ENCODE results near the gene DYNLT1. TPM values are rescaled to one million over a fixed set of nuclear protein-coding genes. Genes with fewer than 3 reads are reported as not detected.

DYNLT1 gene
- total and polyA plus RNA-seq, 9 of the 15 experiments (the other 6 are each of a cell fraction or from before 2014, with no cell fraction given) = 42.2 to 583 (median 127) TPM

GRCh38 chr6:158686311-158686710 lies 41.8 kb upstream of the DYNLT1 start (continued):
- TF ChIP-seq, protein P1, sequence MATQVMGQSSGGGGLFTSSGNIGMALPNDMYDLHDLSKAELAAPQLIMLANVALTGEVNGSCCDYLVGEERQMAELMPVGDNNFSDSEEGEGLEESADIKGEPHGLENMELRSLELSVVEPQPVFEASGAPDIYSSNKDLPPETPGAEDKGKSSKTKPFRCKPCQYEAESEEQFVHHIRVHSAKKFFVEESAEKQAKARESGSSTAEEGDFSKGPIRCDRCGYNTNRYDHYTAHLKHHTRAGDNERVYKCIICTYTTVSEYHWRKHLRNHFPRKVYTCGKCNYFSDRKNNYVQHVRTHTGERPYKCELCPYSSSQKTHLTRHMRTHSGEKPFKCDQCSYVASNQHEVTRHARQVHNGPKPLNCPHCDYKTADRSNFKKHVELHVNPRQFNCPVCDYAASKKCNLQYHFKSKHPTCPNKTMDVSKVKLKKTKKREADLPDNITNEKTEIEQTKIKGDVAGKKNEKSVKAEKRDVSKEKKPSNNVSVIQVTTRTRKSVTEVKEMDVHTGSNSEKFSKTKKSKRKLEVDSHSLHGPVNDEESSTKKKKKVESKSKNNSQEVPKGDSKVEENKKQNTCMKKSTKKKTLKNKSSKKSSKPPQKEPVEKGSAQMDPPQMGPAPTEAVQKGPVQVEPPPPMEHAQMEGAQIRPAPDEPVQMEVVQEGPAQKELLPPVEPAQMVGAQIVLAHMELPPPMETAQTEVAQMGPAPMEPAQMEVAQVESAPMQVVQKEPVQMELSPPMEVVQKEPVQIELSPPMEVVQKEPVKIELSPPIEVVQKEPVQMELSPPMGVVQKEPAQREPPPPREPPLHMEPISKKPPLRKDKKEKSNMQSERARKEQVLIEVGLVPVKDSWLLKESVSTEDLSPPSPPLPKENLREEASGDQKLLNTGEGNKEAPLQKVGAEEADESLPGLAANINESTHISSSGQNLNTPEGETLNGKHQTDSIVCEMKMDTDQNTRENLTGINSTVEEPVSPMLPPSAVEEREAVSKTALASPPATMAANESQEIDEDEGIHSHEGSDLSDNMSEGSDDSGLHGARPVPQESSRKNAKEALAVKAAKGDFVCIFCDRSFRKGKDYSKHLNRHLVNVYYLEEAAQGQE (IDR thresholded peaks at IDR 0.05; ENCODE audit: borderline replicate concordance) = no peak
- TF ChIP-seq, protein P1 (CRISPR knock-in tag; IDR thresholded peaks at IDR 0.05; ENCODE audit: low read depth) = no peak
- TF ChIP-seq NFRKB (IDR thresholded peaks at IDR 0.05; ENCODE audit: low read depth) (no peak), FOXA3 (CRISPR knock-in tag; conservative IDR thresholded peaks at IDR 0.05 in 1 of 2, IDR thresholded peaks at IDR 0.05 in 1 of 2) (no peak)
